T follicular helper cell (primary cell): Measurements from ENCODE around the gene ADAM12.
"Not testable (repeated sequence)": the region's sequence is repeated elsewhere in the genome, so short reads cannot be mapped to it uniquely, and the experiment has no call there.

Experiments used
- DNase-seq: peaks from one replicate; pipeline ENCODE4 v3.0.0-alpha.2; 2020; ENCODE audit warnings: low read depth

The ADAM12 gene

DNA sequence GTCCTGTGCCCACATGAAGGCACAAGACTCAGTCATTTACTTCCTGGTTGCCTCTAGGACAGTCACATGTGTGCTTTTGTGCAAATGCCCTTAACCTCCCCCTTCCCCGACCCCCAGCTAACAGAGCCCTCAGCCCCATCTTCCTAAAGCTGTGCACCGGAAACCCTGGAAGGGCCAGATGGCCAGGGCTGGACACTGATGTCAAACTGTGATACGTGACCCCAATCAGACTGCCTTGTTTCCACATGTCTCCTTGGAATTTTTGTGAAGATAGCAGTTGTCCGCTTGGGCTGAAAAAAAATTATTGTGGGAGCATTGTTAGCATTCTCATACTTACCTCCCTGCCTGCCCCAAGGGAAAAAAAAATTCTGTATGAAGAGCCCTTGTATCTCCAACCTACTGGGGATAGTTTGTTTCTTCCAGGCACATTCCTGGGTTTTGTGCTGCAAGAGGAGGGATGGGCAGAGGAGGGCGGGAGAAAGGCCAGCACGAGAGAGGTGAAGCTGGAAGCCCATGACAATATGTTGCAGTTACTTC, 17.0 kb upstream of the ADAM12 start:
- no peak for DNase-seq

DNA sequence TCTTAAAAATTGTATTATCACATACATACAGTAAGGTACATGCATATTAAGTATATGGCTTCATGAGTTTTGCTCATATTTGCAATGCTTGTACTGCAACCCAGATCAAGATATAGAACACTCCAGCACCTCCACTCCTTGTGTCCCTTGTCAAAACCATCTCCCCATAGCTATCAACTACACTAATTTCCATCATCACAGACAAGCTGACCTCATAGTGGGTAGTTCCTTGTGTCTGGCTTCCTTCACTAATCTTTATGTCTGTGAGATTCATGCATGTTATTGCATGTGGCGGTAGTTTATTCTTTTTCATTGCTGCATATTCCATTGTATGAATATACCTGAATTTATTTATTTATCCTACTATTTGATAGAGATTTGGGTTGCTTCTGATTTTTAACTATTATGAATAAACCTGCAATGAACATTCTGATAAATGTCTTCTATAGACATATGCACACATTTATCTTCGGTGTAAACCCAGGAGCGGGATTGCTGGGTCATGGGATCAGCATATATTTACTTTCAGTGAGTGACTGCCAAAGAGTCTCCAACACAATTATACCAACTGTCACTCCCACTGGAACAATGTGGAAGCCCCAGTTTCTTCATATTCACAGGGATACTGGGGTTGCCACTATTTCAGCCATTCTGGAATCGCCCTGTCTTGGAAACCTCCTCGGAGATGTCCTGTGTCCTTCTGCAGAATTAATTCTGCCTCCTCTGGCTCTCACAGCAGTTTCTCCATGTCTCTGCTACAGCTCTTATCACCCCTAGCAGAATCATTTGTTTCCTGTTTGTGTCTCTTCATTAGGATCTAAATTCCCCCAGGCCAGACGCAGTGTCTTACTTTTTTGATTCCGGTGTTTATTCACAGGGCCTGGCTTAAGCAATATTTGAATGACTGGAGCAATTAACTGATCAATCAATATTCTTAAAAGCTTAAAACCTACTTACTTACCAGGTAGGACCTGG, 14.7 kb upstream of the ADAM12 start:
- no peak for DNase-seq

DNA sequence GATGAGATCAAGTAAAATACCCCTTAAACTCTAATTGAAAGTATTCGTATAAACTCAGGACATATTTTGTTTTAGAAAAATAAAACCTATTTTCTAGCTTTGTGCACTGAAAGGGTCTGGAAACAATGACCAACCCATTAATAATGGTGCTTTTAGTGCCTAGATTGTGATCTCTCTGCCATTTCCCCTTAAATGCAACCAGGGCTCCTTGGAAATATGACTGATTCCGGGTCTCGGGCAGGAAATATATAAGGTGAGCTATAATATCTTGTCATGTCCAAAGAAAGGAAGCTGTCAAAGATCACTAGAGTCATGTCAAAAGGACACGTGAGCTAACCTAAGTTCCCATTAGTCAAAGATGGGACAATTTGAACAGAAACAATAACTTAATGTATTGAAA, 12.4 kb upstream of the ADAM12 start:
- no peak for DNase-seq

DNA sequence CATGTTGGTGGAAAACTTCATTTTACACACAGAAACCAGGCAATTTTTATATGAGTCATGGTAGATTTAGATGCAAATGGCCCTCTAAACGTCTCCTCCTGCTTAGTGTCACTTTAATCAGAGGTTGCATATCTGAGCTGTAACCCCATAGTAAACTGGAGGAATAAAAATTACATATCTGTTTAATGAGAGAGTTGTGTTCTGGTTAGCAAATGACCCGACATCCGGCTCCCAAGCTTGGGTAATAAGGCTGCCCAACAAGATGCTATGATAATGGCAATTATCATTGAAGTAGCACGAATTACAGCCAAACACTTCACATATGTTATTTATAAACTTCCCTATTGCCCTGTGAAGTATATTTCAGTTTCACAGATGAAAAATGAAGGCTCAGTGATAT, 10.6 kb upstream of the ADAM12 start:
- DNase-seq = no peak

DNA sequence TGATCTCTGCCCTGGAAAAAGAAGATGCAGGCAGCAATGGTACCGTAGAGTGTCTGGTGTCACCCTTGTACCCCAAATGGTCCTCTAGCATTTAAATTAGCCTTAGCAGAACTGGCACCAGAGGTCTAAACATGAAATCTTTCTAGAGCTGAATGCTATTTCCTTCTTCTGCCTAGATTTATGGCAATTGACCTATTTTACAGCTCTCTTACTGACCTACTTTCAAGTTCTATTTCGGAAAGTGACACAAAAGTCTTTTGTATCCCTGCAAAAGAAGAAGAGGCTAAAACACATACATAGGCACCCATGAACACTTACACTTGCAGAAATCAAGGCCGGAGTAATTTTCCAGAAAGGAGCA, 10.1 kb upstream of the ADAM12 start:
- DNase-seq = no peak

DNA sequence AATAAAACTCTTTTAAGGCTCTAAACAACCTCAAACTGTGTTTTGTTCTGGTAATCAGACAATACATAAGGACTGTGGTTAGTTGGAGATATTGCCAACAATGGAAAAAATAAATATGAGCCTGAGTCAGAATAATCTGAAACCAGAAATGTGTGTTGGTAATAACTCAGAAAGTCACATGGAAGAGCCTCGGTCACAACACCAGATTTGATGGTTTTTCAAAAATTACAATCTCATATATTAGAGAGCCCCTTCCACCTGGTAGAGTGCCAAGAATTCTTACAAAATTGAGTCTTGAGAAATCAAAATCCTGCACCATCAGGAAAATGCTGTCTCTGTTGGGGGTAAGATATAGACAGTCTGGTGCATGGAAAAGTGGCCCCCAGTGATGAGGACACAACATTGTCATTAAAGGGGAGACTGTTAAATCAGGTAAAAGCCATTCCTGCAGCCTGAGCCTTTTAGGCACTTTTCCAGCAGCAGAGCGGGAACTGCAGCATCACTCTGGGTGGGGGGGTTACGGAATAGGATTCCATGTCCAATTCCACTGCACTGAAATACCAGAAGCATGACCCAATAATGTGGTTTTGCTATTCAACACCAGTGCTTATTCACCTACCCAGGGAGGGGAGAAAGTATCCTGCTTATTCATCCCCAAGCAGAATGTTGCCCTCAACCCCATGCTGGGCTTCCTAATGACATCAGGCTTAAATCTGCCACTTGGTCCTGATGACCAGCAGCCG, 9.5 kb upstream of the ADAM12 start:
- DNase-seq = no peak

DNA sequence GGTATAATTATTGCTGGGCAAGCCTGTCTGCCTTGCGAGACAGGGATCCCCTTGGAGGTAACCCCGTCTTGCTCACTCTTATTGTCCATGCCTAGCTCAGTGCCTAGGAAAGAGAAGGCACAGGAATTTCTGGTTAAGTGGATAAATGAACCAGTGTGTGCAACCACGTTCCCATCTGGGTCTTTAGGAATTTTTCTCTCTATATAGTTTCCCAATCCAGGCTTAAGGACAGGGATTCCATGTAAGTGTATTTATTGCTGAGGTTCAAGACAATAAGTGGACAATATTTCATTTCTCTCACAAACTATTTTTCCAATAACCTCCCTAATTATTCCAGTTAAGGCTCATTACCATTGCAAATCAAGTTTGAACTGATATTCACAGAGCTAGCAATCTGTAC, 8.9 kb upstream of the ADAM12 start:
- no peak for DNase-seq

DNA sequence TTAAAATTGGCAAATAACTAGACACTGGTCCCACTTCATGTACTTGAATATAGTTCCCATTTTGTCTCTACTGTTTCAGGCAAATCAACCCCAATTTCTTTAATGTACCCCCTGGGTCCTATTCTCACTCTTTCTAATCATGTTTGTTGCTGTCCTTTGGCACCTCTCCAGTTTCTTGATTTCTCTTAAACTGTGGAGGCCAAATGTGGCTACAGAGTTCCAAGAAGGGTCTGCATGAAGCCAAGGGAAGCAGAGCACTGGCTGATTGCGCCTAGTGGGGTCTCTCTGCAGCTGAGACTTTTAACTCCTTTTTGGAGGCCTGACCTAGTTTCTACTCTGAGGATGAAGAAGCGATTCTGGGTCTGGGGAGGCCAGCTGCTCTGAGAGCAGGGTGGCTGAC, 6.7 kb upstream of the ADAM12 start:
- DNase-seq = no peak

DNA sequence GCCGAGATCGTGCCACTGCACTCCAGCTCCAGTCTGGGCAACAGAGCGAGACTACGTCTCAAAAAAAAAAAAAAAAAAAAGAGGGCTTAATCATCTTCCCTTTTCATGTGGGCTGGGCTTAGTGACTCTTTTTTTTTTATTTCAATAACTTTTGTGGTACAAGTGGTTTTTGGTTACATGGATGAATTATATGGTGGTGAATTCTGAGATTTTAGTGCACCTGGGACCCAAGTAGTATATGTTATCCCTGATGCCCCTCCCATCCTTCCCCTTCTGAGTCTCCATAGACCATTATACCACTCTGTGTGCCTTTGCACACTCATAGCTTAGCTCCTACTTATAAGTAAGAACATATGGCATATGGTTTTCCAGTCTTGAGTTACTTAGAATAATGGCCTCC, 4.8 kb upstream of the ADAM12 start:
- no peak for DNase-seq

DNA sequence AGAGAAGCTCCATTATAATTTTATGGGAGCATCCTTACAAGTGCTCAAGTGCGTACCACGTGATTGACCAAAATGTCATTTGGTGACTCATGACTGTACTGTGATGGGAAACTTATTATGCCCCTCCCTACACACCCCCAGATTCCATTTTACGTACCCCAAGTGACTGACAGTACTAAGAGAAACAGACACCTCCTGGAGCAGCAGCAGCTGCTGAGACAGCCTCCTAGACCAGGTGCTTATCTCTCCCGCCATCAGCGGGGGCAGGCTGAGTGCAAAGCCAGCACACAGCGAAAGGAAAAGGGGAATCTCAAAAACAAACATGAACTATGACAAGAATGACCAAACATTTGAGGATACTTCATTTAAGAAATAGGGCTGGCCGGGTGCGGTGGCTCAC, 4.2 kb upstream of the ADAM12 start:
- DNase-seq = no peak

DNA sequence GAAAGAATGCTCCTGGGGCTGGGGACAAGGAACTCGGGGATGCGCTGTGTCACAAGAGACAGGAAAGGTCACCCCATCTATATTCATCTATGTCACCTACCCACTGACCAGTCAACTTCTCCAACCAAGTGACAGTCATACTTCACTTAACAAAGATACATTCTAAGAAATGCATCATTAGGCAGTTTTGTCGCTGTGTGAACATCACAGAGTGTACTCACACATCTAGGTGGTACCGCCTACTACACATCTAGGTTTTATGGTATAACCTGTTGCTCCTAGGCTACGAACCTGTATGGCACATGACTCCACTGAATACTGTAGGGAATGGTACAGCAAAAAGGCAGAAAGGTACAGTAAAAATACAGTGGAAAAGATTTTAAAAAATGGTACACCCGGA, 3.8 kb upstream of the ADAM12 start:
- no peak for DNase-seq

DNA sequence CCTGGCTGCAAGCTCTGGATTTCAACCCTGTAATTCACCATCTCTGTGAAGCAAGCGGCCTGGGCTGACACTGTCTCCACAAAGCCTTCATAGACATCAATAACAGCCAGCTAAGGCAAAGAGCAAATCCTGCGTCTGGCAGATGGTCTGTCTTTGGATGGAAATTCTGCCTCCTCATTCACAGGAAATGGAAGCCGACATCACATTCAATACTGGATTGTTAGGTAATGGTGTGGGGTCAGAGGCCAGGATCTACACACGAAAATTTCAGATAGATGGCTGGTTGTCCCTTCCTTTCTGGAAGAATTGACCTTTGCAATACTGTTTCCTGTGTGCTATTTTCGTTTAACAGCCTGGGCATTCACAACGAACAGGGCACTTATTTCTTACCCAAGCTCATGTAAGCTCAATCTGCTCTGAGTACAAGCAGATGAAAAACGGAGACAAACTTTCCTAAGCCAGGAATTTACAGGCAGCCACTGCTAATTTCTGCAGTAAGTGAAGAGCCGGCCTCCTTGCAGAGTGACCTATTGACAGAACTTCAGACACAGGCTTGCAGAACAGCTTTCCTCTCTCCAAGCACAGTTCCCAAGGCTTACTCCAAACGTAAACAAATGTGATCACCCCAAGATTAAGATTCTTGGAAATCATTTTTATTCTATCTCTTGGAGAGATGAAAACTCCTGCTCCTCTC, 3.1 kb upstream of the ADAM12 start:
- no peak for DNase-seq

DNA sequence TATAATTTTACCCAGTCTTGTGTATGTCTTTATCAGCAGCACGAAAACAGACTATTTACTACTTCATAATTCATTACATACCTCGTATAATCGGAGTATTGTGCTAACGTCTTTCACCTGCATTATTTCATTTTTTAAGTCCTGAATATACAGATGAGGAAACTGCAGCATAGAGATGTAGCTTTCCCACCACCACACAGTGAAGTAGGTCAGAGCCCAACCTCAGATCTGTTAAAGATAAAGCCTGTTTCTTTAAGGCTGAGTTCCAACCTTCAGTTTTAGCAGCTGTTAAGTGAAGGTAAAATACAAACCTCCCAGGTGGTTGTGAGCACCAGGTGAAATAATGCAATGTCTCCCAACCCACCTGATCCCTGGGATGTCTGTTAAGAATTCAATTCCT, 2.0 kb upstream of the ADAM12 start:
- no peak for DNase-seq

DNA sequence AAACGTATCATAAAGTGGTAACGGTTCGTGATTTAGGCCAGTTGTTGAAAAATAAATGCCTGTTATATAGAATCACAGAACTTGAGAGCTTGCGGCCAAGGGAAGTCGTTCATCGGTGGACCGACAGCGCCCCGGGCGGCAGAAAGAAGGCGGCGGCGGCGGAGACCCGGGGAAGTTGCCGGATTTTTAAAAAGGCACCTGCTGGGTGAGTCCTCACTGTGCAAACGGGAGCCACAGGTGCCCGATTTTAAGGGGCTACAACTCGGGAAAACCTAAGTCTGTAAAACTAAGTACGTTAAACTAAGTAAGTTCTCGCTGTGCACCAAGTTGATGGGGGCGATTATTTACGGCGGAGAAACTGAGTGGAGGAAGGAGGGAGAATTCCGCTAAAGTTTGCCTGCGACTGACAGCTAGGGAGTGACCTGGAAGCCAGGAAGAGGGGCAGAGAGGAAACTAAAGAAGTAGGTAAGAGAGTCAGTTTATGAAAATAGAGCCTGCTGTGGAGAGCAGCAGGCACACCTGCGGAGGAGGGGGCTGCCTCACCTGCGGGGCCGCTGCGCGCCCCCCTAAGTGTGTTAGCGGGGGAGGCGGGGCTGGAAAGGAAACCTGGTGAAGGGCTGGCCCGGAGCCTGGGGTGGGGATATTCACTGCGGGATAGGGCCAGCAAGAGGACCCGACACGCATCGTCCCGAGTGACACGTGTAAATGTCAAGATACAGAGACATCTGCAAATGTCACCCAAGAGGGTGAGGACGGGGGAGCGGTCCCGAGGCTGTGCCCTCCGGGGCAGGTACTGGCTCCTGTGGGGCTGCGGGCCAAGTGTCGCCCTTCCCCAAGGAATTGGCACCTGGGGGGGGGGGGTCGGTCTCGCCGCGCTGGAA, 996 bp downstream of the ADAM12 start:
- DNase-seq = no peak

DNA sequence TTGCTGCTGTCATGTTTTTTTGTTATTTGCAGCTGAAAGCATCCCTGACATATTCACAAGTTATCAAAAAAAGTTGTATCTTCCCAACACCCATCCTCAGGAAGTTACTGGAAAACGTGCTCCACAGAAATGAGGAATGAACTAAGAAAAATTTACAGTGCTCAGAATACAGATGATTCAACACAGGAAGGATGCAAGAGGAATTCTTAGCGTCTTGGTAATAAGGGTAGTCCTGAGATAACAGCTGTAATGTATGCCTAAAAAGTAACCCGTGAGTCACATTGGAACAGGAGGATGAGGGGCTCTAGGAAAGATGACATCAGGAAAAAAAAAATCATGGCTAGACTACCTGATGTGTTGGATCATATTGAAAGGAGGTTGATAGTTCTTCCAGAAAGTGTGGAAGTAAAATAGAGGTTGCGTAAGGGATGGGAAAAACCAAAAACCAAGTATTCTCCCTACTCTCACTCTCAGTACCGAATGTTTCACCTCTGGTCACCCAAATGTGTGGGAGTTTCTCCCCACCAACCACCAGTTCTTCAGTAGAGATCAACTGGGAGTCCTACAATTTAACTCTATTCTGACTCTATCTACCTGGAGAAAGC, 3.9 kb downstream of the ADAM12 start:
- DNase-seq = no peak

DNA sequence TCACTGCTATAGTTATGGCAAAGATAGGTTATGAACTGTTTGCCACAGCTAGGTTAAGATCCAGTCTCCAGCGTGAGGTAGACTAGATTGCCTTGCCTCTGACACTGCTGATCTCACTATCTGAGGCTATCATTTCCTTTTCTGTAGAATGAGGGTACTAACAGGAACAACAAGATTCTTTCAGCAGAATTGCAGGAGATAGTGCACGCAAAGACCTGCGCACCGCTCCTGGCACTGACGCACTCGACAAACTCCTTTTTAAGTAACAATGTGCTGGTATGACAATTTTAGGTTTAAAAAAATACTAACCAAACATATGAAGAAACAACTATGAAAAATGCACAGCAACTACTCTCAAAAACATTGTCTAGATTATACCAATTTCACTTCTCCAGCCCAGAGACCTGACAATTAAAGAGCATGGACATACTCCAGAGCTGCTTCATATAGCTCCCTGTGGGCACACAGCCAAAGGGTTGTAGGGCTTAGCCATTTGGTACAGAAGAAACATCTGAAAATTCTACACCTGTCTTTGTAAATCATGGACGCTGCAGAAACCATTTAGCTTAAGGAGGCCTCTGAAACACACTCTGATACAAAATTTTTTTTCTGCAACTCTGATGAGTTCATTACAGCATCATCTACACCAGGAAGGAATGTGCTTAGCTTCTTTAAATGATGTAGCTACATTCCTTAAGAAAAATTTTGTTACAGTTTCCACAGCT, 7.8 kb downstream of the ADAM12 start:
- no peak for DNase-seq

DNA sequence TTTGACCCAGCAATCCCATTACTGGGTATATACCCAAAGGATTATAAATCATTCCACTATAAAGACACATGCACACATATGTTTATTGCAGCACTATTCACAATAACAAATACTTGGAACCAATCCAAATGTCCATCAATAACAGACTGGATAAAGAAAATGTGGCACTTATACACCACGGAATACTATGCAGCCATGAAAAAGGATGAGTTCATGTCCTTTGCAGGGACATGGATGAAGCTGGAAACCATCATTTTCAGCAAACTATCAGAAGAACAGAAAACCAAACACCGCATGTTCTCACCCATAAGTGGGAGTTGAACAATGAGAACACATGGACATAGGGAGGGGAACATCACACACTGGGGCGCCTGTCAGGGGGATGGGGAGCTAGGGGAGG, 9.1 kb downstream of the ADAM12 start:
- DNase-seq = not testable (repeated sequence)

DNA sequence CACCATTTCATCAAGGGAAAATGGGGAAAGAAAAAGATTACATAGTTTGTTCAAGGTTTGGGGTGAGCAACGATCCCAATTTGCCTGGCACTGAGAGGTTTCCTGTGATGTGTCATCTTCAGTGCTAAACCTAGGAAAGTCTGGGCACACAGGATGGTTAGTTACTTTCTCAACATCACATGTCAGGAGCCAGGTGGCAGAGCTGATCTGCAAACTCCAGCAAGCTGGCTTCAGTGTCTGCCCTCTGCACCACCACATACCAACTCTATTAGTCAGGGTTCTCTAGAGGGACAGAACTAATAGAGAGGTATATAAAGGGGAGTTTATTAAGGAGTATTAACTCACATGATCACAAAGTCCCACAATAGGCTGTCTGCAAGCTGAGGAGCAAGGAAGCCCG, 11.3 kb downstream of the ADAM12 start:
- no peak for DNase-seq

DNA sequence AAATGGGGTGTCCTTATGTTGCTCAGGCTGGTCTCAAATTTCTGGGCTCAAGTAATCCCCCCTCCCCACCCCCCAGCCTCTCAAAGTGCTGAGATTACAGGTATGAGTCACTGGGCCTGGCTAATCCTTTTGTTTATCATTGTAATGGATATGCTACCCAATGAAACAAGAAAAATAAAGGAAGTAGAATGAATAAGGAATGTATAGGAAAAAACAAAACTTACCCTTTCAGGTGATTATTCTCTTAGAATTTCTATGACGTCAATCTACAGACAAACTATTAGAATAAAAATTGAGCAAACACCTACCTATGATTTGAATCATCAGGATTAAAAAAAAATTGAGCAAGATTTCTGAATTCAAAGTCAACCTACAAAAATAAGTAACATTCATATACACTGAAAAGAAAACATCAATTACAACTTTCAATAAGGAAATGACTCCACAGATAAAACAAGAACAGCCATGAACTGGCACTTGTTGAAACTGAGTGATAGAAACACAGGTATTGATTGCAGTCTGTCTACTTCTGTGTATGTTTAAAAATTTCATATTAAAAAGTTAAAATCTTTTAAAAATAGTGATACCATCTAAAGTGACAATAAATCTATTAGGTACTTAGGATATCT, 12.2 kb downstream of the ADAM12 start:
- no peak for DNase-seq

DNA sequence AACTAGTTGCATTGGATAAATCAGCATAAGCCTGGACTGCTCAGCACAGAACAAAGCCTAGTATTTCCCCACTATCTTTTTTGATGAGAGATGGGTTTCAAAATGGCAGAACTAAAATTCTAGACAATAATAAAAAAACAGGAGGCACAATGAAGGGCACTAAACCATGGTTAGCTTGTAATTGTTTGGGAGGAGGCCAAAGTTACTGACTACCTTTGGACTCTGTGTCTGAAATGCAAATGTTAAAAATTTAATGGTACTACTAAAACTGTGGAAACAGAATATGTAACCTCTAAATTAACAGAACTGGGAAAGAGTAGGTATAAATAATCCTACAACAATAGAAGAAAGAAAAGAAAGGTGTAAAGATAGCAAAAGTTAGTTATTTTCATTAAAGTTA, 13.0 kb downstream of the ADAM12 start:
- no peak for DNase-seq
